Testis (tissue), 2 donors: ENCODE results near the gene SPATA6L.

Experiments used
- CTCF ChIP-seq, 3 experiments: fragments of 450-650 bp in 2 of 3; fragments of 200-600 bp in 1 of 3; sonication (generic) in 1 of 3; IDR thresholded peaks; one replicate each; pipeline ENCODE4 v1.5.1; 2016 to 2019; ENCODE audit warnings: antibody characterized with exemption in 3 of 3, mild to moderate bottlenecking in 2 of 3, moderate library complexity in 1 of 3
- POLR2A ChIP-seq: fragments of 450-650 bp; IDR thresholded peaks from one replicate; pipeline ENCODE4 v1.6.1; 2017; ENCODE audit warnings: antibody characterized with exemption, mild to moderate bottlenecking, moderate library complexity

- no peak for TF ChIP-seq CTCF (IDR thresholded peaks at IDR 0.05)
- TF ChIP-seq POLR2A = no peak
Measured at GRCh38 chr9:4592295-4592694, 74.0 kb downstream of the SPATA6L start.
